Fibroblast of mammary gland (primary cell): ENCODE results near the gene DCAF8L1.

Experiments used
- DNase-seq: peaks from one replicate; pipeline ENCODE4 v3.0.0-alpha.2; 2010; ENCODE audit warnings: low read depth
- H3K4me3 ChIP-seq: 2 replicates; pipeline ENCODE4 v1.5.1; 2011; ENCODE audit warnings: low read depth, mild to moderate bottlenecking, low read length, moderate library complexity; ENCODE audit not compliant: control insufficient read depth
- CTCF ChIP-seq: conservative IDR thresholded peaks from 2 replicates; pipeline ENCODE4 v1.5.1; 2011; ENCODE audit warnings: low read depth, low read length, inconsistent platforms; ENCODE audit not compliant: control insufficient read depth, insufficient read depth

The DCAF8L1 gene

GRCh38 chrX:27981349-27981748 is at the start of gene DCAF8L1:
DCAF8L1 (minus strand) TSS chrX:27981449; CDS start chrX:27981334, 115 bp downstream.
- DNase-seq, result no peak
- TF ChIP-seq CTCF, result no peak

GRCh38 chrX:28022371-28022770 is 41.1 kb upstream of the DCAF8L1 start:
- no peak for DNase-seq
- no peak for TF ChIP-seq CTCF
- no peak overlapping the region for H3K4me3 ChIP-seq

More at GRCh38 chrX:27981349-27981748, at the start of gene DCAF8L1:
- H3K4me3 ChIP-seq, result no peak within 1 kb of the TSS

GRCh38 chrX:28016823-28017222 is 35.6 kb upstream of the DCAF8L1 start:
- H3K4me3 ChIP-seq, result no peak overlapping the region
- no peak for DNase-seq
- TF ChIP-seq CTCF, result no peak

GRCh38 chrX:28015993-28016392 is 34.7 kb upstream of the DCAF8L1 start:
- TF ChIP-seq CTCF, result no peak
- no peak for DNase-seq
- no peak overlapping the region for H3K4me3 ChIP-seq

- no peak overlapping the region for H3K4me3 ChIP-seq
- no peak for TF ChIP-seq CTCF
- DNase-seq, result no peak
These were observed 29.6 kb upstream of the DCAF8L1 start for GRCh38 chrX:28010875-28011274.

GRCh38 chrX:27998666-27999065 is 17.4 kb upstream of the DCAF8L1 start:
- H3K4me3 ChIP-seq, result no peak overlapping the region
- TF ChIP-seq CTCF, result no peak
- no peak for DNase-seq

GRCh38 chrX:27997622-27998021 is 16.4 kb upstream of the DCAF8L1 start:
- no peak overlapping the region for H3K4me3 ChIP-seq
- no peak for TF ChIP-seq CTCF
- no peak for DNase-seq
